Neural cell (in vitro differentiated cells): ENCODE data around the gene ROR1.

Experiments
- CTCF ChIP-seq: fragments of 450-650 bp; IDR thresholded peaks from 2 replicates; pipeline ENCODE4 v1.5.1; 2014; ENCODE audit warnings: antibody characterized with exemption, mild to moderate bottlenecking, moderate library complexity; ENCODE audit not compliant: poor library complexity, severe bottlenecking
- EP300 ChIP-seq: fragments of 450-650 bp; conservative IDR thresholded peaks from 2 replicates; pipeline ENCODE4 v1.6.1; 2014; ENCODE audit warnings: antibody characterized with exemption, mild to moderate bottlenecking, moderate library complexity; ENCODE audit not compliant: poor library complexity, severe bottlenecking
- EZH2 ChIP-seq: fragments of 200-600, 300-800 bp; shearing (Covaris generic), sonication (generic); IDR thresholded peaks from 2 replicates; pipeline ENCODE4 v1.6.1; 2014; ENCODE audit warnings: antibody characterized with exemption, low read length, borderline replicate concordance, mild to moderate bottlenecking; ENCODE audit not compliant: insufficient read depth, poor library complexity, severe bottlenecking
- RAD21 ChIP-seq: fragments of 450-650 bp; conservative IDR thresholded peaks from 2 replicates; pipeline ENCODE4 v1.6.1; 2014; ENCODE audit warnings: antibody characterized with exemption, mild to moderate bottlenecking, moderate library complexity
- SMC3 ChIP-seq: fragments of 450-650 bp; conservative IDR thresholded peaks from 2 replicates; pipeline ENCODE4 v1.6.1; 2014; ENCODE audit warnings: antibody characterized with exemption, mild to moderate bottlenecking, moderate library complexity; ENCODE audit not compliant: poor library complexity
- TAF1 ChIP-seq: IDR thresholded peaks from 2 replicates; pipeline ENCODE4 v1.6.1; 2012; ENCODE audit warnings: low read depth

GRCh38 chr1:63802109-63802508 lies 28.3 kb downstream of the ROR1 start:
- TF ChIP-seq SMC3: no peak
- no peak for TF ChIP-seq CTCF
- no peak for TF ChIP-seq TAF1
- no peak for TF ChIP-seq RAD21
- no peak for TF ChIP-seq EZH2
- TF ChIP-seq EP300: no peak
